ENCODE results near the gene GPR160. TPM values are rescaled to one million over a fixed set of nuclear protein-coding genes. Genes with fewer than 3 reads are reported as not detected.

Gene GPR160
- total RNA-seq, 1 donor from 2014 or later = 1.4 TPM

DNA sequence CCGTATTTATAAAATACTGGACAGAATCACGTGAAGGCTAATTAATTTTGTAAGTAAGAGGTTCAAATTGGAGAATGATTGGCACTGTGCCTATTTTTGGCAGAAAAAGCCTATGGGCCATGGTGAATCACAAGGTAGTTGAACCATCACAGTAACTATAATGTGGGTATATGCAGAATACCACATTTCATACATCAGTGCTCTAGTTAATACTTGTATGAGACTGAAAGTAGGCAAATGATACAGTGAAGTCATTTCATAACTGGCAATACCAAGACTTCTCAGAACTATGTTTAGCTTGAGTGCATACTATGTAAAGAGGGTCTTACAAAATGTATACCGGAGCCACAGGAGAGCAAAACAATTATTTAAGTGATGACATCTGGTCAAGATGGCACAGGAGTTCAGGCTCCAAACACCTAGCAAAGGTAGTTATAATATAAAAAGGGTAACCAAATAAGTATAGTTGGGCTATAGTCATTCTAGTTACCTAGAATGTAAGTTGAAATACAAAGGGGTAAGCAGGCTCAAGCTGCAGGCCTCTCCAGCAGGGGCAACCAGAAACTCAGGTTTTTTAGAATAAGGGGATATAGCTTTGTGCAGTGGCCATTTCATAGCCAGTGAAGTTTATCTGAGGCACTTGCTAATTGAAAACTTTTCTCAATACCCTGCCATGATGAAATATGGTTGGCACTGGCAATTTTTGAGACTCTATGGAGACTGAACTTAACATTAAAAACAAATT, 19.1 kb downstream of the GPR160 start:
- TF ChIP-seq, protein P1, sequence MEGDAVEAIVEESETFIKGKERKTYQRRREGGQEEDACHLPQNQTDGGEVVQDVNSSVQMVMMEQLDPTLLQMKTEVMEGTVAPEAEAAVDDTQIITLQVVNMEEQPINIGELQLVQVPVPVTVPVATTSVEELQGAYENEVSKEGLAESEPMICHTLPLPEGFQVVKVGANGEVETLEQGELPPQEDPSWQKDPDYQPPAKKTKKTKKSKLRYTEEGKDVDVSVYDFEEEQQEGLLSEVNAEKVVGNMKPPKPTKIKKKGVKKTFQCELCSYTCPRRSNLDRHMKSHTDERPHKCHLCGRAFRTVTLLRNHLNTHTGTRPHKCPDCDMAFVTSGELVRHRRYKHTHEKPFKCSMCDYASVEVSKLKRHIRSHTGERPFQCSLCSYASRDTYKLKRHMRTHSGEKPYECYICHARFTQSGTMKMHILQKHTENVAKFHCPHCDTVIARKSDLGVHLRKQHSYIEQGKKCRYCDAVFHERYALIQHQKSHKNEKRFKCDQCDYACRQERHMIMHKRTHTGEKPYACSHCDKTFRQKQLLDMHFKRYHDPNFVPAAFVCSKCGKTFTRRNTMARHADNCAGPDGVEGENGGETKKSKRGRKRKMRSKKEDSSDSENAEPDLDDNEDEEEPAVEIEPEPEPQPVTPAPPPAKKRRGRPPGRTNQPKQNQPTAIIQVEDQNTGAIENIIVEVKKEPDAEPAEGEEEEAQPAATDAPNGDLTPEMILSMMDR (IDR thresholded peaks at IDR 0.05; ENCODE audit: insufficient read depth, low read depth, low read length) = no peak
- no peak overlapping the region for H3K27ac Mint-ChIP-seq (ENCODE audit: unreplicated experiment)
- no peak overlapping the region for H2AFZ ChIP-seq (ENCODE audit: low read depth, low read length)
- H3K36me3 ChIP-seq (ENCODE audit: insufficient read depth, low read length) = no peaks in the 10 kb centered on the region
- H3K4me3 ChIP-seq (ENCODE audit: insufficient read depth, low read depth, low read length) = no peak overlapping the region
- H3K4me3 Mint-ChIP-seq (ENCODE audit: unreplicated experiment) = no peak overlapping the region
- no peaks in the 10 kb centered on the region for H3K9me3 Mint-ChIP-seq (ENCODE audit: unreplicated experiment)
- H3K27me3 Mint-ChIP-seq (ENCODE audit: low read depth, unreplicated experiment) = no peaks in the 10 kb centered on the region
- no peaks in the 10 kb centered on the region for H3K4me1 ChIP-seq (ENCODE audit: insufficient read depth, low read length)
- no peaks in the 10 kb centered on the region for H3K79me2 ChIP-seq (ENCODE audit: insufficient read depth, low read length)
- DNase-seq (ENCODE audit: low read depth) (no peak), FAIRE-seq (no peak)
- no peaks in the 10 kb centered on the region for H3K9me3 ChIP-seq (ENCODE audit: insufficient read depth, low read depth, low read length)
- H3K27ac ChIP-seq (ENCODE audit: low read depth, low read length) = no peak overlapping the region
- H3K4me1 Mint-ChIP-seq (ENCODE audit: low read depth, unreplicated experiment) = peaks cover 4% of the 10 kb centered on the region
- H3K9ac ChIP-seq (ENCODE audit: low read length) = no peak overlapping the region
- H4K20me1 ChIP-seq (ENCODE audit: insufficient read depth, low read length) = no peaks in the 10 kb centered on the region
- no peaks in the 10 kb centered on the region for H3K27me3 ChIP-seq (ENCODE audit: insufficient read depth, low read length)
- no peaks in the 10 kb centered on the region for H3K36me3 Mint-ChIP-seq (ENCODE audit: low read depth, unreplicated experiment)
- no peak overlapping the region for H3K4me2 ChIP-seq (ENCODE audit: low read length)

DNA sequence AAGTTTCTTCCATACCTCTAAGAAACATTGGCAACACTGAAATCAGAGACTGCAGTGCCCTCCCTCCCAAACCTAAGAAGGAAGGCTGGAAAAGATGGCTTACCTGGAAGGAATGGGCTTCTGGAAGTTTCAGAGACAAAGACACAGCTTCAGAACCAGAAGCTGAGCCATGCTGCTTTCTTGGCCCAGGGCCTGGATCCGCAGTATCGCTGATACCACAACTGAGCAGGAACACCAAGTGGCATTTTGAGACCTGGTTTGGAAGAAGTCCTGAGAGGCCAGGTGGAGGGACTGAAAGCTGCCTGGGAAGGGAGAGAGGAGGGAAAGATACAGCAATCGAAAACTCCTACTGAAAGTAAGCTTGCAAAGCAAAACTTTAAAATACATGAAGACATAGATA, 19.8 kb downstream of the GPR160 start:
- FAIRE-seq (no peak), DNase-seq (ENCODE audit: low read depth) (no peak)
- no peaks in the 10 kb centered on the region for H4K20me1 ChIP-seq (ENCODE audit: insufficient read depth, low read length)
- Mint-ChIP-seq H3K9me3 (ENCODE audit: unreplicated experiment) (no peaks in the 10 kb centered on the region), H3K4me1 (ENCODE audit: low read depth, unreplicated experiment) (peaks cover 4% of the 10 kb centered on the region), H3K4me3 (ENCODE audit: unreplicated experiment) (no peak overlapping the region), H3K36me3 (ENCODE audit: low read depth, unreplicated experiment) (no peaks in the 10 kb centered on the region), H3K27me3 (ENCODE audit: low read depth, unreplicated experiment) (no peaks in the 10 kb centered on the region), H3K27ac (ENCODE audit: unreplicated experiment) (no peak overlapping the region)
- no peaks in the 10 kb centered on the region for H3K27me3 ChIP-seq (ENCODE audit: insufficient read depth, low read length)
- no peaks in the 10 kb centered on the region for H3K4me1 ChIP-seq (ENCODE audit: insufficient read depth, low read length)
- H3K9ac ChIP-seq (ENCODE audit: low read length) = no peak overlapping the region
- no peaks in the 10 kb centered on the region for H3K79me2 ChIP-seq (ENCODE audit: insufficient read depth, low read length)
- no peak for TF ChIP-seq EZH2 (IDR thresholded peaks at IDR 0.05; ENCODE audit: insufficient read depth, low read length)
- TF ChIP-seq, protein P1 (IDR thresholded peaks at IDR 0.05; ENCODE audit: insufficient read depth, low read depth, low read length) = no peak
- H3K4me3 ChIP-seq (ENCODE audit: insufficient read depth, low read depth, low read length) = no peak overlapping the region
- H3K36me3 ChIP-seq (ENCODE audit: insufficient read depth, low read length) = no peaks in the 10 kb centered on the region
- no peak overlapping the region for H3K4me2 ChIP-seq (ENCODE audit: low read length)
- H3K9me3 ChIP-seq (ENCODE audit: insufficient read depth, low read depth, low read length) = no peaks in the 10 kb centered on the region
- no peak overlapping the region for H3K27ac ChIP-seq (ENCODE audit: low read depth, low read length)
- H2AFZ ChIP-seq (ENCODE audit: low read depth, low read length) = no peak overlapping the region

DNA sequence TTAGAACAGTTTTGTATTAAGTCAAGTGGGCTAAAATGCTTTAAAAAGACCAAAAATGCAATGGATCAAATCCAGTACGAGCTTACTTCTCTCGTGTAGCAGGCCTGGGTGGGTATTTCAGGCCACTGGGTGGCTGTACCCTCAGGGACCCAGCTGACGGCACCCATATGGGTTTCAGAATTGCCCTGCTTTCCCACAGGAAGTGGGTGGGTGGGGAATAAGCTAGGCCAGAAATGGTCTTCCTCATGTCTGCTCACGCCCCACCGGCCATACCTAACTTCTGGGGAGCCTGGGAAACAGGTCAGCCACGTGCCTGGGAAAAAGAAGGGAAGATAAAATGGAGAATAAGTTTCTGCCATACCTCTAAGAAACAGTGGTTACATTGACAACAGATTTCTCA, 20.3 kb downstream of the GPR160 start:
- Histone ChIP-seq H3K79me2 (ENCODE audit: insufficient read depth, low read length) (no peaks in the 10 kb centered on the region), H3K27ac (ENCODE audit: low read depth, low read length) (no peak overlapping the region), H3K27me3 (ENCODE audit: insufficient read depth, low read length) (no peaks in the 10 kb centered on the region), H4K20me1 (ENCODE audit: insufficient read depth, low read length) (no peaks in the 10 kb centered on the region), H3K4me3 (ENCODE audit: insufficient read depth, low read depth, low read length) (no peak overlapping the region), H3K9ac (ENCODE audit: low read length) (no peak overlapping the region), H3K4me1 (ENCODE audit: insufficient read depth, low read length) (no peaks in the 10 kb centered on the region), H3K9me3 (ENCODE audit: insufficient read depth, low read depth, low read length) (no peaks in the 10 kb centered on the region), H3K36me3 (ENCODE audit: insufficient read depth, low read length) (no peaks in the 10 kb centered on the region), H3K4me2 (ENCODE audit: low read length) (no peak overlapping the region), H2AFZ (ENCODE audit: low read depth, low read length) (no peak overlapping the region)
- TF ChIP-seq, protein P1 (IDR thresholded peaks at IDR 0.05; ENCODE audit: insufficient read depth, low read depth, low read length) = no peak
- TF ChIP-seq EZH2 (IDR thresholded peaks at IDR 0.05; ENCODE audit: insufficient read depth, low read length) = no peak
- no peak overlapping the region for H3K27ac Mint-ChIP-seq (ENCODE audit: unreplicated experiment)
- DNase-seq (ENCODE audit: low read depth) (no peak), FAIRE-seq (no peak)
- no peaks in the 10 kb centered on the region for H3K36me3 Mint-ChIP-seq (ENCODE audit: low read depth, unreplicated experiment)
- peaks cover 4% of the 10 kb centered on the region for H3K4me1 Mint-ChIP-seq (ENCODE audit: low read depth, unreplicated experiment)
- H3K9me3 Mint-ChIP-seq (ENCODE audit: unreplicated experiment) = no peaks in the 10 kb centered on the region
- no peak overlapping the region for H3K4me3 Mint-ChIP-seq (ENCODE audit: unreplicated experiment)
- H3K27me3 Mint-ChIP-seq (ENCODE audit: low read depth, unreplicated experiment) = no peaks in the 10 kb centered on the region

Measured in astrocyte (in vitro differentiated cells and primary cell).